Smooth muscle cell (in vitro differentiated cells): ENCODE measurements around the gene CENPW. TPM values are rescaled to one million over a fixed set of nuclear protein-coding genes. Genes with fewer than 3 reads are reported as not detected.
A peak's percentile ranks its signal among the peaks of the same experiment; 100 is the strongest.

ENCODE experiments used
- DNase-seq: peaks from one replicate; lab custom pipeline; 2025; ENCODE audit not compliant: unreplicated experiment; lab: John Stamatoyannopoulos, UW
- H2AFZ ChIP-seq: fragments of 200-600 bp; sonication (generic); 2 replicates; pipeline ENCODE4 v1.6.0; 2016; ENCODE audit warnings: antibody characterized with exemption, low read depth, mild to moderate bottlenecking
- H3F3A ChIP-seq: fragments of 200-600 bp; sonication (generic); 2 replicates; pipeline ENCODE4 v1.6.0; 2017; ENCODE audit warnings: antibody characterized with exemption, low read depth
- H3K27ac ChIP-seq: fragments of 200-600 bp; sonication (generic); 2 replicates; pipeline ENCODE4 v1.5.1; 2016; ENCODE audit warnings: low read depth, mild to moderate bottlenecking
- H3K27me3 ChIP-seq: fragments of 200-600 bp; sonication (generic); 2 replicates; pipeline ENCODE4 v1.6.1; 2016; ENCODE audit warnings: low read depth, mild to moderate bottlenecking
- H3K36me3 ChIP-seq: fragments of 200-600 bp; sonication (generic); 2 replicates; pipeline ENCODE4 v1.5.1; 2016; ENCODE audit warnings: low read depth
- H3K4me1 ChIP-seq: fragments of 200-600 bp; sonication (generic); 2 replicates; pipeline ENCODE4 v1.5.1; 2016; ENCODE audit warnings: low read depth
- H3K4me2 ChIP-seq: fragments of 200-600 bp; sonication (generic); 2 replicates; pipeline ENCODE4 v1.6.0; 2016; ENCODE audit warnings: mild to moderate bottlenecking
- H3K4me3 ChIP-seq: fragments of 200-600 bp; sonication (generic); 2 replicates; pipeline ENCODE4 v1.5.1; 2016; ENCODE audit warnings: mild to moderate bottlenecking
- H3K79me2 ChIP-seq: fragments of 200-600 bp; sonication (generic); 2 replicates; pipeline ENCODE4 v1.6.0; 2016; ENCODE audit warnings: low read depth, mild to moderate bottlenecking
- H3K9ac ChIP-seq: fragments of 200-600 bp; sonication (generic); 2 replicates; pipeline ENCODE4 v1.6.0; 2016; ENCODE audit warnings: low read depth
- H3K9me3 ChIP-seq: fragments of 200-600 bp; sonication (generic); replicated peaks from 2 replicates; pipeline ENCODE4 v1.5.1; 2016; ENCODE audit warnings: low read depth
- H4K20me1 ChIP-seq: fragments of 200-600 bp; sonication (generic); 2 replicates; pipeline ENCODE4 v1.6.0; 2016; ENCODE audit warnings: low read depth
- CTCF ChIP-seq: fragments of 200-600 bp; sonication (generic); IDR thresholded peaks from 2 replicates; pipeline ENCODE4 v1.5.1; 2017; ENCODE audit warnings: borderline replicate concordance, mild to moderate bottlenecking, antibody characterized with exemption; ENCODE audit not compliant: insufficient read depth, poor library complexity, severe bottlenecking
- WGBS: methylation state at CpG from one replicate; pipeline ENCODE4 v1.1.7; 2016; ENCODE audit warnings: low lambda C conversion rate; 5-methylcytosine and 5-hydroxymethylcytosine counted together
- polyA plus RNA-seq: library from polyadenylated mRNA; unstranded; fragments of >200 nt; fragmentation: Nextera tagmentation; extraction: Ambion mirVana; gene quantifications from 2 replicates; pipeline ENCODE4 v1.2.1, GENCODE V29; 2016
- total RNA-seq: library from RNA; depleted of rRNA; stranded (reverse); fragments of >200 nt; gene quantifications from 2 replicates; pipeline ENCODE4 v1.2.3, GENCODE V29; 2014

Gene CENPW
- total and polyA plus RNA-seq, 2 experiments from 2014 or later: 10.9 to 42.7 TPM

DNA sequence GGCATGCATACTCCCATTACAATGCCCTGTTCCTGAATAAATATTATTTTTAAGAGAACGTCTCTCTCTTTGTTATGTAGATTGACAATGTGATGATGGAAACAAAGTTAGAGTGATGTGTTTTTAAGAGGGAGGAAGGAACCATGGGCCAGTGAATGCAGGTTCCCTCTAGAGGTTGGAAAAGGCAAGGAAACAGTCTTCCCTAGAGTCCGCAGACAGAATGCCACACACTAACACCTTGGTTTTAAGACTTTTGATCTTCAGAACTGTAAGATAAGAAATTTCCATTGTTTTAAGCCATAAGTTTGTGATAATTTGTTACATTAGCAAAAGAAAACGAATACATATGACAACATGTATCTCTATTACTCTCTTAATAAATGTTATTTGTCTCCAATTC lies 4.7 kb upstream of the CENPW start:
- Histone ChIP-seq H3K36me3 (no peaks in the 10 kb centered on the region), H3F3A (no peaks in the 10 kb centered on the region), H2AFZ (no peak overlapping the region), H3K9me3 (no peaks in the 10 kb centered on the region), H3K4me3 (no peak overlapping the region), H3K27ac (no peak overlapping the region), H3K9ac (no peak overlapping the region), H3K4me1 (no peaks in the 10 kb centered on the region), H3K27me3 (no peaks in the 10 kb centered on the region), H3K79me2 (no peaks in the 10 kb centered on the region), H3K4me2 (no peak overlapping the region), H4K20me1 (no peaks in the 10 kb centered on the region)
- no peak for DNase-seq
- 74% methylated on average over 3 of the region's 3 CpGs for WGBS
- no peak for TF ChIP-seq CTCF

GRCh38 chr6:126337323-126337722 lies 2.6 kb upstream of the CENPW start:
- no peak for TF ChIP-seq CTCF
- Histone ChIP-seq H3K79me2 (peaks cover 16% of the 10 kb centered on the region), H3K4me2 (no peak overlapping the region), H3K27me3 (no peaks in the 10 kb centered on the region), H4K20me1 (no peaks in the 10 kb centered on the region), H3K36me3 (no peaks in the 10 kb centered on the region), H3K4me1 (peaks cover 17% of the 10 kb centered on the region), H3K4me3 (no peak overlapping the region), H3K27ac (no peak overlapping the region), H3K9ac (no peak overlapping the region), H2AFZ (no peak overlapping the region), H3K9me3 (no peaks in the 10 kb centered on the region), H3F3A (no peaks in the 10 kb centered on the region)
- 61% methylated on average over 3 of the region's 3 CpGs for WGBS
- DNase-seq: no peak

DNA sequence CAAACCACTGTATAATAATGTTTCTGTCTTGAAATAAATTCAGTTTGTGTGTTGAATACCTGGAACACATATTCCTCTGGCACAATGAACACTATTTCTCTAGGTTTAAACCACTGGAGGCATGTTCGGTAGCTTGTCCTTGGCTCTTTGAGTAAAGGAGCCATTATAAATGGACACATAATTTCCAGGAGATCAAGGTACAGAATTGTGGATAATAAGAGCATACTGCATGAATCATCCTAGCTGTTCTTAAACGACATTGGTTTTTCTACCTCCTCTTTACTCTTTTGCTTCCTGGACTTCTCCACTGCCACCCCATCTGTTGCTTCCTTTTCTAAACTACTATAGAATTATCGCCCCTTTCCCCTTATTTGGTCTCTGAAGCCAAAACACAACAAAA lies 1.2 kb downstream of the CENPW start:
- H3K4me2 ChIP-seq: peak overlapping the region; percentile 86
- H3K9ac ChIP-seq: no peak overlapping the region
- peak overlapping the region; percentile 93 for H3K4me3 ChIP-seq
- H2AFZ ChIP-seq: peak overlapping the region; percentile 94
- no peak for TF ChIP-seq CTCF
- H4K20me1 ChIP-seq: no peaks in the 10 kb centered on the region
- H3K27ac ChIP-seq: no peak overlapping the region
- H3K9me3 ChIP-seq: no peaks in the 10 kb centered on the region
- H3K79me2 ChIP-seq: peaks cover 39% of the 10 kb centered on the region
- whole genome bisulfite sequencing: 70% methylated on average over 3 of the region's 3 CpGs
- peaks cover 24% of the 10 kb centered on the region for H3K4me1 ChIP-seq
- no peaks in the 10 kb centered on the region for H3K27me3 ChIP-seq
- H3K36me3 ChIP-seq: no peaks in the 10 kb centered on the region
- DNase-seq: no peak
- H3F3A ChIP-seq: no peaks in the 10 kb centered on the region

GRCh38 chr6:126344181-126344580 lies 4.3 kb downstream of the CENPW start:
- H3K9me3 ChIP-seq: no peaks in the 10 kb centered on the region
- no peak for DNase-seq
- no peaks in the 10 kb centered on the region for H3K36me3 ChIP-seq
- peaks cover 42% of the 10 kb centered on the region for H3K79me2 ChIP-seq
- no peak overlapping the region for H3K27ac ChIP-seq
- no peaks in the 10 kb centered on the region for H3F3A ChIP-seq
- H3K9ac ChIP-seq: no peak overlapping the region
- no peak overlapping the region for H3K4me2 ChIP-seq
- H3K4me3 ChIP-seq: no peak overlapping the region
- H4K20me1 ChIP-seq: no peaks in the 10 kb centered on the region
- TF ChIP-seq CTCF: no peak
- no peaks in the 10 kb centered on the region for H3K27me3 ChIP-seq
- H3K4me1 ChIP-seq: peaks cover 24% of the 10 kb centered on the region
- H2AFZ ChIP-seq: no peak overlapping the region
